ENCODE data around the gene MYO1H.

Gene MYO1H

GRCh38 chr12:109493090-109493489, 145.4 kb downstream of the MYO1H start:
- DNase-seq (ENCODE audit: low read depth): no peak

DNA sequence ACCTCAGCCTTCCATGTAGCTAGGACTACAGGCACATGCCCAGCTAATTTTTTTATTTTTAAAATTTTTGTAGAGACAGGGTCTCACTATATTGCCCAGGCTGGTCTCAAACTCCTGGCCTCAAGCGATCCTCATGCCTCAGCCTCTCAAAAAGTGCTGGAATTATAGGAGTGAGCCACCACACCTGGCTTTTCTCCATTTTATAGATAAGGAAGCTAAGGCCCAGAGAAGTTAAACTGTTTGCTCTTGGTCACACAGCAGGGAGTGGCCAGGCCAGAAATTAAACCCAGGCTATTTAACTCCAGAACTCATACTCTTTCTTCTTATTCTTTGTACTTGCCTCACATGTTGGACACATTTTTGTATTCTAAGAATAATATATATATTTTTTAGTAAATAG, 146.2 kb downstream of the MYO1H start:
- no peak for DNase-seq (ENCODE audit: low read depth)

DNA sequence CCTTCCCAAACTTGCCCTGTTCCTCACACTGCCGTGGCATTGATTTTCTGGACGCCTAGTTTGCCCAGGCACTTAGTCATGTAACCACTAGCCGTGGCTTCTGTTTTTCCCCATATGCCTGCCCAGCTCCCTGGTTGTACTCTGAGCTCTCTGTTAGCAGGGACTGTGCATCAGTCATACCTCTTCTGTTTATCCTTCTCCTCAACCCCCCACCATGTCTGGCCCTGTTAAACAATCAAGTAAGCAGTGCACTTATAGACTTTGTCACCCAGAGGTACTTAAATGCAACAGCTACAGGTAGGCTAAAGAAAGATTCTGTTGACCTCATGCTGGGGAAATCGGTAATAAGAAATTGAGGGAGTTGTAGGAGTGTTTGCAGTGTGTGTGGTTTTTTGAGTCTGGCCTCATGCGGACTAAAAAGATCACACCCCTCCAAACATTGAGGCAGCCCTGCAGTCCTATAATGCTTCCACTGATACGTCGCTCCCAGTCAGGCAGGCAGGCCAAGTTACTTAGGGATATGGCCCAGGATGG, 146.7 kb downstream of the MYO1H start:
- DNase-seq (ENCODE audit: low read depth): no peak

- DNase-seq (ENCODE audit: low read depth): no peak
These were observed 147.3 kb downstream of the MYO1H start for GRCh38 chr12:109495012-109495411.

GRCh38 chr12:109496306-109496705, 148.6 kb downstream of the MYO1H start:
- no peak for DNase-seq (ENCODE audit: low read depth)

- peak; percentile 38 for DNase-seq (ENCODE audit: low read depth)
These were observed 150.0 kb downstream of the MYO1H start for GRCh38 chr12:109497675-109498074.

Measured in ELR (cell line).